KOPT-K1 (cell line): ENCODE data around the gene AP4S1.
"Not testable (repeated sequence)": the region's sequence is repeated elsewhere in the genome, so short reads cannot be mapped to it uniquely, and the experiment has no call there.

ENCODE experiments used
- H3K27ac ChIP-seq: fragments of 200-600 bp; sonication (generic); 2 replicates; pipeline ENCODE4 v1.5.1; 2016; ENCODE audit warnings: antibody characterized with exemption, mild to moderate bottlenecking, low read depth, low read length; ENCODE audit not compliant: poor library complexity, severe bottlenecking
- H3K36me3 ChIP-seq: fragments of 200-600 bp; sonication (generic); 2 replicates; pipeline ENCODE4 v1.5.1; 2017; ENCODE audit warnings: antibody characterized with exemption, mild to moderate bottlenecking, low read length, moderate library complexity; ENCODE audit not compliant: insufficient read depth
- H3K9me3 ChIP-seq: fragments of 200-600 bp; sonication (generic); 2 replicates; pipeline ENCODE4 v1.5.1; 2017; ENCODE audit warnings: antibody characterized with exemption, low read length, mild to moderate bottlenecking; ENCODE audit not compliant: insufficient read depth, poor library complexity, severe bottlenecking

AP4S1 gene

DNA sequence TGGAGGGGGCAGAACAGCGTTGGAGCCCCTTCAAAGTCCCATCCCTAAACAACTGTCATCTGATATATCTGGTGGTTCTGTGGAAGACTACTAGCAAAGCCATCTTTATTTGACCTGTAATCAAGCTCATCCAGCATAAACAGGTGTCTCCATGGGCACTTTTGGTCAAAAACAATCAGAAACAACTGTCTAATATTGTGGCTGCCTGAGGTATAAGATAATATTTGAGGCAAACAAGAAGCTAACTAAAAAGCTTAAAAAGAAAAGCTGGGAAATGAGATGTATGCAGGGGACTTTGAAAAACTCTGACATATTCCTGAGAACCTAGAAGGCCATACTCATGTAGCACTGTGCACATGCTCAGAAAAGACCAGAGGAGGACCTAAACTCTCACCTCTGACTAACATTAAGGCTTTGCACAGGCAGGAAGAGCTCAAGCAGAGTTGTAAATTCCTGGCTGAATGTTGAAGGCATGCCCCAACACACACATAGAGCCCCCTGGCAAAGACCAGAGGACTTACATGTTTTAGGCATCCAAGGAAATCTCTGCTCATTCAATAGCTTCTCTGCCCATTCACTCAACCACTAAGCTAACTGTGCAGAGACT is 27.2 kb upstream of the AP4S1 start:
- H3K27ac ChIP-seq: no peak overlapping the region
- peaks cover 24% of the 10 kb centered on the region for H3K9me3 ChIP-seq
- H3K36me3 ChIP-seq: peaks cover 39% of the 10 kb centered on the region

- H3K27ac ChIP-seq: no peak overlapping the region
- peaks cover 42% of the 10 kb centered on the region for H3K36me3 ChIP-seq
- H3K9me3 ChIP-seq: peaks cover 24% of the 10 kb centered on the region
Measured at GRCh38 chr14:30999038-30999773, 26.2 kb upstream of the AP4S1 start.

DNA sequence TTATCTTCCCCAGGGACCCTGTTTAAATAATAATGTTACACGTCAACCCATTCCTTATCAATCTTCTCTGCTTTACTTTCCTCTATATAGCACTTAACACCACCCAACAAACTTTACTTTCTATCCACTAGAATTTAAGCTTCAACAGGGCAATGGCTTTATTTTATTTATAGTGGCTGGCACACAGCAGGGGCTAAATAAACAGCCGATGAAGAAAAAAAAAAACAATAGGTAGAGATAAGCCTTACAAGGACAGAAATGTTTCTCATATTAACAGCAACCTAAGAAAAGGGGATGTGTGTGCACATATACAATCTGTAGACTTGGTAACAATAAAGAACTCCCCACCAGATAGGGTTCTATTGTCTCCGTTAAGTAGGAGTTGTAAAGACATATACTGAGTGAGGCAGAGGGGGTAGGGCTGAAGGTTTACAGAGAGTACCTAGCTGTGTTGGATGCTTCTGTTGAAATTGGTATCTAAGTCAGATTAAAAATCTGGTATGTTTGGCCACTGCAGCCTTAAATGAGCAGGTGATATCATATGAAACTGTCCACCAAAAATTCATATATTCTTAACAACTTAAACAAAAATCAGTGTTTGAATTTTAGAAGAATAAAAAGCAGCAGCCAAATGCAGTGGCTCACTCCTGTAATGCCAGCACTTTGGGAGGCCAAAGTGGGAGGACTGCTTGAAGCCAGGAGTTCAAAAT is 24.7 kb upstream of the AP4S1 start:
- Histone ChIP-seq H3K27ac (no peak overlapping the region), H3K36me3 (peaks cover 56% of the 10 kb centered on the region), H3K9me3 (peaks cover 24% of the 10 kb centered on the region)

DNA sequence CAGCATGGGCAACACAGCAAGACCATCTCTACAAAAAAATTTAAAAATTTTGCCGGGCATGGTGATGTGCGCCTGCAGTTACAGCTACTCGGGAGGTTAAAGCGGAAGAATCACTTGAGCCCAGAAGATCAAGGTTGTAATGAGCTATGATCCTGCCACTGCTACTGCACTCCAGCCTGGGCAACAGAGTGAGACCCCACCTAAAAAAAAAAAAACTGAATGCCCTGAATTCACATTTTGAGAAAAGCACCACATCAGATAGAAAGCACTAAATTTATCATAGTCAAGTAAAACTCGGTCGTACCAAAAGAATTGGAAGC is 24.1 kb upstream of the AP4S1 start:
- Histone ChIP-seq H3K36me3 (peaks cover 61% of the 10 kb centered on the region), H3K9me3 (peaks cover 24% of the 10 kb centered on the region), H3K27ac (no peak overlapping the region)

GRCh38 chr14:31003284-31003683 is 22.2 kb upstream of the AP4S1 start:
- peaks cover 69% of the 10 kb centered on the region for H3K36me3 ChIP-seq
- no peak overlapping the region for H3K27ac ChIP-seq
- H3K9me3 ChIP-seq: peaks cover 19% of the 10 kb centered on the region

GRCh38 chr14:31004007-31004406 is 21.4 kb upstream of the AP4S1 start:
- Histone ChIP-seq H3K9me3 (peaks cover 12% of the 10 kb centered on the region), H3K36me3 (peaks cover 66% of the 10 kb centered on the region)
- H3K27ac ChIP-seq: not testable (repeated sequence)

- Histone ChIP-seq H3K36me3 (peaks cover 58% of the 10 kb centered on the region), H3K27ac (no peak overlapping the region)
Measured at GRCh38 chr14:31006703-31007102, 18.7 kb upstream of the AP4S1 start.

DNA sequence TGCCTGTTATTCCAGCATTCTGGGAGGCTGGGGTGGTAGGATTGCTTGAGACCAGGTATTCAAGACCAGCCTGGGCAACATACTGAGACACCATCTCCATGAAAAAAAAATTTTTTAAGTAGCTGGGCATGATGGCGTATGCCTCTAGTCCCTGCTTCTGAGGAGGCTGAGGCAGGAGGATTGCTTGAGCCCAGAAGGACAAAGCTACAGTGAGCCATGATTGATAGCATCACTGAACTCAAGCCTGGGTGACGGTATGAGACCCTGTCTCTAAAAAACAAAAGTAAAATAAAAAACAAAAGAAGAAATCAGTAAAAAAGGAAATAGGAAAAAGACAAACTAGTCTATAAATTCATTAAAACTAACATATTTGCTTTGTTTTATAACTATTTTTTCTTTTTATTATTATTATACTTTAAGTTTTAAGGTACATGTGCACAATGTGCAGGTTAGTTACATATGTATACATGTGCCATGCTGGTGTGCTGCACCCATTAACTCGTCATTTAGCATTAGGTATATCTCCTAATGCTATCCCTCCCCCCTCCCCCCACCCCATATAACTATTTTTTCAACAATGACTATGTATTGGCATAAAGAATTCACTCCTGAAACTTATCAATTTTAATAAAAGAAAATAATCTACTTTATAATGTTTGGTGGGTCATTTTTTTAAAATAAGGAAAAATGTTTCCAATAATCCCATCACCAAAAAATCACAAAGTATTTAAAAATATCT is 15.4 kb upstream of the AP4S1 start:
- no peaks in the 10 kb centered on the region for H3K9me3 ChIP-seq
- no peak overlapping the region for H3K27ac ChIP-seq
- peaks cover 58% of the 10 kb centered on the region for H3K36me3 ChIP-seq

More at GRCh38 chr14:31006703-31007102, 18.7 kb upstream of the AP4S1 start:
- H3K9me3 ChIP-seq: no peaks in the 10 kb centered on the region

- no peak overlapping the region for H3K27ac ChIP-seq
- H3K9me3 ChIP-seq: no peaks in the 10 kb centered on the region
Measured at GRCh38 chr14:31010935-31011334, 14.5 kb upstream of the AP4S1 start.

GRCh38 chr14:31013841-31014240 is 11.6 kb upstream of the AP4S1 start:
- H3K9me3 ChIP-seq: no peaks in the 10 kb centered on the region
- H3K27ac ChIP-seq: no peak overlapping the region
- peaks cover 34% of the 10 kb centered on the region; the same call in 1 of the 2 replicates for H3K36me3 ChIP-seq

More at GRCh38 chr14:31010935-31011334, 14.5 kb upstream of the AP4S1 start:
- peaks cover 49% of the 10 kb centered on the region for H3K36me3 ChIP-seq

DNA sequence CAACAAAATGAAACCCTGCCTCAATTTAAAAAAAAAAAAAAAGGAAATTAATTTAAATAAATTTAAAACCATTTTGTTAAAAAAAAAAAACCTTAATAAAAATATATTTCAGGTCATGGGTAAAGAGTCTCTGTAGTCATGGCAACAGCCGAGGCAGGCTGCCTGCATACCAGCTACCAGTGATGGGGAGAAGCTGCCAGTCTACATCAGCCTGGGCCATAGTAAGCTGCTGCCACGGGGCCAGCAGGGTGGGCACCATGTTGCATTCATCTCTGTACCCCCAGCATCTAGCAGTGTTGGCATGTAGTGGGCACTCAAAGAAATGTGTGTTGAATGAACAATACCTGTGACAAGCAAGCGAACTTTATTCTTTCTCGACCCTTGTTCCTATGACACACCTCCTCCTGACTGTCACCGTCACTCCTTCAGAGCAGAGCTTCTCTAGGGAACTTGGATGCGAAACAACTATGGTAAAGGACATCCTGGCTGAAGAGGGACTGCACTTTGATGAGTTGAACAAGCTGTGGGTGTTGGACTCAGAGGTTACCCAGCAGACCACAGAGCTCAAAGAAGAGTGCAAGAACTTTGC is 7.3 kb upstream of the AP4S1 start:
- H3K36me3 ChIP-seq: peaks cover 34% of the 10 kb centered on the region

GRCh38 chr14:31020834-31021575 is 4.4 kb upstream of the AP4S1 start:
- peaks cover 33% of the 10 kb centered on the region for H3K36me3 ChIP-seq
- H3K9me3 ChIP-seq: no peaks in the 10 kb centered on the region
- no peak overlapping the region for H3K27ac ChIP-seq

More for the DNA sequence above, 7.3 kb upstream of the AP4S1 start:
- Histone ChIP-seq H3K27ac (no peak overlapping the region), H3K9me3 (no peaks in the 10 kb centered on the region)

GRCh38 chr14:31021576-31021949 is 3.9 kb upstream of the AP4S1 start:
- no peaks in the 10 kb centered on the region for H3K9me3 ChIP-seq
- peaks cover 33% of the 10 kb centered on the region for H3K36me3 ChIP-seq
- no peak overlapping the region for H3K27ac ChIP-seq

- Histone ChIP-seq H3K36me3 (peaks cover 33% of the 10 kb centered on the region), H3K9me3 (no peaks in the 10 kb centered on the region)
Measured at GRCh38 chr14:31022386-31022785, 3.1 kb upstream of the AP4S1 start.

More at GRCh38 chr14:31022386-31022785, 3.1 kb upstream of the AP4S1 start:
- H3K27ac ChIP-seq: no peak overlapping the region
